B cell (primary cell): ENCODE data around the gene PLCB3. TPM values are rescaled to one million over a fixed set of nuclear protein-coding genes. Genes with fewer than 3 reads are reported as not detected.

Experiments used
- ATAC-seq: fragments of 200-7000 bp; cut with Tn5 transposase; one replicate; pipeline ENCODE4 v1.10.0; 2021; ENCODE audit warnings: low read depth, mild to moderate bottlenecking, moderate number of reproducible peaks, moderate library complexity
- CTCF ChIA-PET: fragments of 350-600 bp; sonication (Branson Sonifier 250); formaldehyde crosslinking; loops from one replicate; lab custom pipeline; 2021; ENCODE audit warnings: antibody characterized with exemption, inconsistent platforms; lab: Charles Lee
- POLR2A ChIA-PET: fragments of 350-600 bp; sonication (Branson Sonifier 250); formaldehyde crosslinking; loops from one replicate; lab custom pipeline; 2021; ENCODE audit warnings: antibody characterized with exemption; lab: Charles Lee
- DNase-seq: peaks from one replicate; pipeline ENCODE4 v3.0.0; 2013
- H2AFZ ChIP-seq: 2 replicates; pipeline ENCODE4 v1.6.1; 2012; ENCODE audit warnings: mild to moderate bottlenecking, low read depth, low read length; ENCODE audit not compliant: insufficient read depth, poor library complexity, severe bottlenecking
- H3K27ac ChIP-seq, 2 donors: 1 replicate in 1 of 2; 2 replicates in 1 of 2; pipeline ENCODE4 v1.5.1; 2012 to 2013; ENCODE audit warnings: low read length in 2 of 2, mild to moderate bottlenecking in 2 of 2, moderate library complexity in 1 of 2
- H3K27me3 ChIP-seq, 4 experiments: fragments of 200-600 bp in 1 of 4; sonication (generic) in 1 of 4; replicated peaks in 1 of 4; 1 replicate in 2 of 4; 2 replicates in 2 of 4; pipeline versions ENCODE4 v1.6.1 to v1.7.0; 2013 to 2016; ENCODE audit warnings: low read length in 3 of 4, mild to moderate bottlenecking in 2 of 4, mixed read lengths in 1 of 4, moderate library complexity in 1 of 4; ENCODE audit not compliant: insufficient read depth in 4 of 4, control insufficient read depth in 3 of 4; ENCODE audit errors: control extremely low read depth in 1 of 4
- H3K36me3 ChIP-seq, 2 experiments: replicated peaks in 1 of 2; 1 replicate in 1 of 2; 2 replicates in 1 of 2; pipeline versions ENCODE4 v1.6.1 to v1.7.1; 2013; ENCODE audit warnings: low read length in 1 of 2; ENCODE audit not compliant: insufficient read depth in 2 of 2, control insufficient read depth in 1 of 2; ENCODE audit errors: control extremely low read depth in 1 of 2, extremely low read depth in 1 of 2
- H3K4me1 ChIP-seq, 2 donors: fragments of 200-600 bp in 1 of 2; sonication (generic) in 1 of 2; 1 replicate in 1 of 2; 2 replicates in 1 of 2; pipeline versions ENCODE4 v1.5.1 to v1.6.1; 2013 to 2017; ENCODE audit warnings: low read length in 2 of 2; ENCODE audit not compliant: control insufficient read depth in 2 of 2, insufficient read depth in 2 of 2
- H3K4me2 ChIP-seq: replicated peaks from 2 replicates; pipeline ENCODE3; 2012; ENCODE audit warnings: mild to moderate bottlenecking, low read depth, low read length; ENCODE audit not compliant: poor library complexity, severe bottlenecking
- H3K4me3 ChIP-seq, 5 experiments: fragments of 200-600 bp in 1 of 5; sonication (generic) in 1 of 5; 1 replicate in 3 of 5; 2 replicates in 2 of 5; pipeline versions ENCODE4 v1.5.1 to v1.7.0; 2011 to 2016; ENCODE audit warnings: low read length in 4 of 5, mild to moderate bottlenecking in 4 of 5, low read depth in 2 of 5, control low read depth in 1 of 5, moderate library complexity in 1 of 5; ENCODE audit not compliant: insufficient read depth in 1 of 5; ENCODE audit errors: control extremely low read depth in 1 of 5, extremely low read depth in 1 of 5
- H3K79me2 ChIP-seq: fragments of 200-600 bp; sonication (generic); one replicate; pipeline ENCODE4 v1.6.0; 2016; ENCODE audit warnings: low read length; ENCODE audit not compliant: control insufficient read depth, insufficient read depth
- H3K9ac ChIP-seq: fragments of 200-600 bp; sonication (generic); 2 replicates; pipeline ENCODE4 v1.6.1; 2017; ENCODE audit warnings: mild to moderate bottlenecking, low read length, moderate library complexity
- H3K9me3 ChIP-seq, 3 donors: one replicate each; pipeline versions ENCODE4 v1.6.1 to v1.7.1; 2013; ENCODE audit warnings: low read length in 2 of 3; ENCODE audit not compliant: control insufficient read depth in 2 of 3, insufficient read depth in 1 of 3; ENCODE audit errors: control extremely low read depth in 1 of 3
- H4K20me1 ChIP-seq: 2 replicates; pipeline ENCODE4 v1.6.0; 2012; ENCODE audit warnings: mild to moderate bottlenecking, low read length; ENCODE audit not compliant: insufficient read depth, control insufficient read depth, poor library complexity, severe bottlenecking
- H3K27ac Mint-ChIP-seq: one replicate; pipeline ENCODE4 v1.8.0; 2021; ENCODE audit warnings: mixed read lengths
- H3K27me3 Mint-ChIP-seq: one replicate; pipeline ENCODE4 v1.8.0; 2021; ENCODE audit warnings: mixed read lengths
- H3K4me1 Mint-ChIP-seq: one replicate; pipeline ENCODE4 v1.8.0; 2021; ENCODE audit warnings: mixed read lengths
- H3K4me3 Mint-ChIP-seq: one replicate; pipeline ENCODE4 v1.8.0; 2021; ENCODE audit warnings: mixed read lengths
- H3K9me3 Mint-ChIP-seq: one replicate; pipeline ENCODE4 v1.8.0; 2022; ENCODE audit warnings: mixed read lengths; ENCODE audit not compliant: insufficient read depth
- EZH2 ChIP-seq: IDR thresholded peaks from 2 replicates; pipeline ENCODE4 v1.6.1; 2012; ENCODE audit warnings: borderline replicate concordance, low read depth, mild to moderate bottlenecking, moderate library complexity, low read length; ENCODE audit not compliant: insufficient read depth, poor library complexity, severe bottlenecking
- WGBS: methylation state at CpG from one replicate; pipeline ENCODE4 v1.1.5; 2013; ENCODE audit warnings: missing lambda C conversion rate; ENCODE audit not compliant: insufficient coverage; 5-methylcytosine and 5-hydroxymethylcytosine counted together
- intact Hi-C: fragments of 100-400 bp; cut with micrococcal nuclease; formaldehyde crosslinking; loops from one replicate; pipeline ENCODE4 v1.10.0; 2022
- polyA plus RNA-seq: library from polyadenylated mRNA; depleted of rRNA; stranded (reverse); fragments of >200 nt; gene quantifications from 2 replicates; pipeline ENCODE4 v1.2.3, GENCODE V29; 2012
- total RNA-seq, 2 donors: library from RNA; stranded (reverse); fragments of 120-200 nt in 1 of 2; gene quantifications; 1 replicate in 1 of 2; 2 replicates in 1 of 2; pipeline versions ENCODE4 v1.2.3 to v1.2.4, GENCODE V29; 2013 to 2022
- TF ChIP-seq, protein P1 (sequence below): fragments of 200-600 bp; IDR thresholded peaks from one replicate; pipeline ENCODE4 v1.8.0; 2022; ENCODE audit warnings: antibody characterized with exemption, mild to moderate bottlenecking

PLCB3 gene
- total and polyA plus RNA-seq, 2 donors (not counting 1 experiment from before 2014, with no cell fraction given) = 3.0 to 8.1 TPM

DNA sequence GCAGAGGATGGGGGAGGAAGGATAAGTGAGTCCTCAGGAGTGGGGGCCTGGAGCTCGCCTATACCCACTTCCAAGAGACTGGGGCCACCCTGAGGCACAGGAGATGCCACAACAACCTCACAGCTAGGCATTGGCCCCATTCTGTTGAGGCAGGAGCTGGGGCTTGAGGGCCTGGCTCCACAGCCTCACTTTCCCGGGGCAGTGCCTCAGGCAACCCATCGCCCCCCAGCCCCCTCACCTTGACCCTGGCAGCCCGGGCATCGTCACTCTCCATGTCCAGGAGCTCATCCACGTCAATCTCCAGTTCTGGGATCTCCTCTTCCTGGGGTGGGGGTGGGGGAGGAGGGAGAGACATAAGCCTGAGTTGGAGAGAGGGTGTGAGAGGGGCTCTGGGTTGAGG, 6.4 kb upstream of the PLCB3 start:
- H3K27me3 ChIP-seq = no peaks in the 10 kb centered on the region
- POLR2A ChIA-PET = interaction anchor here (0.6 to 4.0 kb wide), 11 partner anchors 9 to 1457 kb away, joined by 3 to 37 read pairs (median 6); partner anchors contain the start of genes FERMT3, NUDT22, STIP1 and TRPT1
- WGBS = 51% methylated on average over 3 of the region's 6 CpGs
- no peak for TF ChIP-seq EZH2
- TF ChIP-seq, protein P1, sequence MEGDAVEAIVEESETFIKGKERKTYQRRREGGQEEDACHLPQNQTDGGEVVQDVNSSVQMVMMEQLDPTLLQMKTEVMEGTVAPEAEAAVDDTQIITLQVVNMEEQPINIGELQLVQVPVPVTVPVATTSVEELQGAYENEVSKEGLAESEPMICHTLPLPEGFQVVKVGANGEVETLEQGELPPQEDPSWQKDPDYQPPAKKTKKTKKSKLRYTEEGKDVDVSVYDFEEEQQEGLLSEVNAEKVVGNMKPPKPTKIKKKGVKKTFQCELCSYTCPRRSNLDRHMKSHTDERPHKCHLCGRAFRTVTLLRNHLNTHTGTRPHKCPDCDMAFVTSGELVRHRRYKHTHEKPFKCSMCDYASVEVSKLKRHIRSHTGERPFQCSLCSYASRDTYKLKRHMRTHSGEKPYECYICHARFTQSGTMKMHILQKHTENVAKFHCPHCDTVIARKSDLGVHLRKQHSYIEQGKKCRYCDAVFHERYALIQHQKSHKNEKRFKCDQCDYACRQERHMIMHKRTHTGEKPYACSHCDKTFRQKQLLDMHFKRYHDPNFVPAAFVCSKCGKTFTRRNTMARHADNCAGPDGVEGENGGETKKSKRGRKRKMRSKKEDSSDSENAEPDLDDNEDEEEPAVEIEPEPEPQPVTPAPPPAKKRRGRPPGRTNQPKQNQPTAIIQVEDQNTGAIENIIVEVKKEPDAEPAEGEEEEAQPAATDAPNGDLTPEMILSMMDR = no peak
- peak overlapping the region; percentile 91 for H3K27ac Mint-ChIP-seq
- H3K9me3 Mint-ChIP-seq = no peaks in the 10 kb centered on the region
- no peak for DNase-seq
- H3K4me3 Mint-ChIP-seq = peak overlapping the region; percentile 90
- H3K4me2 ChIP-seq = peak overlapping the region; percentile 79
- peaks cover 0 to 11% of the 10 kb centered on the region in 2 experiments for H3K36me3 ChIP-seq
- no peak overlapping the region for H2AFZ ChIP-seq
- peaks cover 23 to 51% of the 10 kb centered on the region in 2 donors for H3K4me1 ChIP-seq
- no peaks in the 10 kb centered on the region for H3K27me3 Mint-ChIP-seq
- ATAC-seq = no peak
- peaks cover 40% of the 10 kb centered on the region for H3K4me1 Mint-ChIP-seq
- H4K20me1 ChIP-seq = peaks cover 7% of the 10 kb centered on the region
- peaks cover 9% of the 10 kb centered on the region for H3K79me2 ChIP-seq
- peak overlapping the region; percentile 53 for H3K9ac ChIP-seq
- no peaks in the 10 kb centered on the region for H3K9me3 ChIP-seq
- CTCF ChIA-PET = interaction anchor here (0.6 to 10.4 kb wide), 12 partner anchors 12 to 244 kb away, joined by 3 to 141 read pairs (median 4); partner anchors contain the start of genes BAD, ESRRA, FERMT3 and NUDT22
- intact Hi-C loops = no loop called here
- peak overlapping the region; percentile 53 to 79 for H3K27ac ChIP-seq
- H3K4me3 ChIP-seq = peak overlapping the region in 3 of 5 experiments; percentile 59 to 69 (median 62)

DNA sequence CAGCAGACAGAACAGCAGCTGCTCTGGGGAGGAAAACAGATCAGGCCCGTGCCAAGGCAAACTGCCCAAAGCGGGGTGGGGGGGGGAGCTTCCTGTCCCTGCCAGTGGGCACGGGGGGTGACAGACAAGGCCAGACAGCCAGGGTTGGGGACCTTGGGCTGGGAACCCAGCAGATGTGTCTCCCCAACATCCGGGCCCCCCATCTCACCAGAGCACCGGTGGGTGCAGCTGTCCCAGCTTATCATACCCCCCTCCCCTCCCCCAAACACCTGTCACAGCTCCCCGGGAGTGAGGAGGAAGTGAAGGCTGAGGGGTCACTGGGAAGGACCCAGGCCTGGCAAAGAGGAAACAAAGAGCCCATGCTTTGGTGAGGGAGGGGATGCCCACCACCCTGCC, 5.9 kb upstream of the PLCB3 start:
- Mint-ChIP-seq H3K9me3 (no peaks in the 10 kb centered on the region), H3K4me1 (peaks cover 38% of the 10 kb centered on the region), H3K27ac (peak overlapping the region; percentile 91), H3K4me3 (peak overlapping the region; percentile 90), H3K27me3 (no peaks in the 10 kb centered on the region)
- no peak for TF ChIP-seq EZH2
- TF ChIP-seq, protein P1 = no peak
- ChIA-PET POLR2A (interaction anchor here (0.7 to 4.0 kb wide), 9 partner anchors 9 to 1649 kb away, joined by 3 to 37 read pairs (median 8); partner anchors contain the start of genes FERMT3, NUDT22, STIP1 and TRPT1), CTCF (interaction anchor here (0.7 to 10.4 kb wide), 10 partner anchors 12 to 110 kb away, joined by 3 to 141 read pairs (median 4); partner anchors contain the start of genes BAD, ESRRA, FERMT3 and NUDT22)
- peaks cover 18 to 48% of the 10 kb centered on the region in 2 donors for H3K4me1 ChIP-seq
- DNase-seq (no peak), ATAC-seq (no peak)
- peak overlapping the region; percentile 53 to 79 for H3K27ac ChIP-seq
- no peaks in the 10 kb centered on the region for H3K9me3 ChIP-seq
- H3K9ac ChIP-seq = peak overlapping the region; percentile 53
- 0% methylated on average over 2 of the region's 6 CpGs for WGBS
- intact Hi-C loops = no loop called here
- peak overlapping the region; percentile 5 to 69 (median 62) for H3K4me3 ChIP-seq
- H2AFZ ChIP-seq = peak overlapping the region; percentile 19
- peaks cover 7% of the 10 kb centered on the region for H4K20me1 ChIP-seq
- no peaks in the 10 kb centered on the region for H3K27me3 ChIP-seq
- peak overlapping the region; percentile 79 for H3K4me2 ChIP-seq
- H3K36me3 ChIP-seq = peaks cover 0 to 11% of the 10 kb centered on the region in 2 experiments
- peaks cover 9% of the 10 kb centered on the region for H3K79me2 ChIP-seq
